ENCODE data around the gene CHST6.
"Not testable (repeated sequence)": the region's sequence is repeated elsewhere in the genome, so short reads cannot be mapped to it uniquely, and the experiment has no call there.

The CHST6 gene

GRCh38 chr16:75475420-75475847 lies 19.8 kb downstream of the CHST6 start:
- Histone ChIP-seq H3K4me1 (ENCODE audit: control insufficient read depth, insufficient read depth, low read length) (no peaks in the 10 kb centered on the region; the same call in 1 of the 2 replicates), H3K27me3 (ENCODE audit: control insufficient read depth, insufficient read depth, low read length) (no peaks in the 10 kb centered on the region), H3K9me3 (ENCODE audit: control insufficient read depth, insufficient read depth, low read length) (no peaks in the 10 kb centered on the region), H3K36me3 (ENCODE audit: control insufficient read depth, insufficient read depth, low read length) (peaks cover 17% of the 10 kb centered on the region), H3K27ac (ENCODE audit: low read length) (no peak overlapping the region), H3K4me3 (ENCODE audit: low read length) (no peak overlapping the region)
- no peak for DNase-seq (ENCODE audit: low read depth, low spot score)
- no CpG with 5 or more reads among the region's 2 CpGs for WGBS (ENCODE audit: insufficient coverage, insufficient read length)

- Histone ChIP-seq H3K4me3 (ENCODE audit: low read length) (no peak overlapping the region), H3K4me1 (ENCODE audit: control insufficient read depth, insufficient read depth, low read length) (no peaks in the 10 kb centered on the region; the same call in 1 of the 2 replicates), H3K9me3 (ENCODE audit: control insufficient read depth, insufficient read depth, low read length) (no peaks in the 10 kb centered on the region), H3K27ac (ENCODE audit: low read length) (no peak overlapping the region), H3K36me3 (ENCODE audit: control insufficient read depth, insufficient read depth, low read length) (peaks cover 6% of the 10 kb centered on the region), H3K27me3 (ENCODE audit: control insufficient read depth, insufficient read depth, low read length) (no peaks in the 10 kb centered on the region)
- no peak for DNase-seq (ENCODE audit: low read depth, low spot score)
- no CpG with 5 or more reads among the region's 17 CpGs for WGBS (ENCODE audit: insufficient coverage, insufficient read length)
These were observed 22.0 kb downstream of the CHST6 start for GRCh38 chr16:75472908-75473877.

- Histone ChIP-seq H3K4me1 (ENCODE audit: control insufficient read depth, insufficient read depth, low read length) (no peaks in the 10 kb centered on the region; the same call in 1 of the 2 replicates), H3K4me3 (ENCODE audit: low read length) (no peak overlapping the region), H3K9me3 (ENCODE audit: control insufficient read depth, insufficient read depth, low read length) (no peaks in the 10 kb centered on the region), H3K36me3 (ENCODE audit: control insufficient read depth, insufficient read depth, low read length) (peaks cover 6% of the 10 kb centered on the region), H3K27me3 (ENCODE audit: control insufficient read depth, insufficient read depth, low read length) (no peaks in the 10 kb centered on the region), H3K27ac (ENCODE audit: low read length) (no peak overlapping the region)
- no CpG with 5 or more reads among the region's 10 CpGs for WGBS (ENCODE audit: insufficient coverage, insufficient read length)
- DNase-seq (ENCODE audit: low read depth, low spot score): no peak
These were observed 23.3 kb downstream of the CHST6 start for GRCh38 chr16:75471723-75472633.

GRCh38 chr16:75466760-75467159 lies 28.5 kb downstream of the CHST6 start:
- no peaks in the 10 kb centered on the region for H3K36me3 ChIP-seq (ENCODE audit: control insufficient read depth, insufficient read depth, low read length)
- no peak overlapping the region for H3K27ac ChIP-seq (ENCODE audit: low read length)
- H3K4me3 ChIP-seq (ENCODE audit: low read length): no peak overlapping the region
- no peaks in the 10 kb centered on the region for H3K9me3 ChIP-seq (ENCODE audit: control insufficient read depth, insufficient read depth, low read length)
- WGBS (ENCODE audit: insufficient coverage, insufficient read length): no CpG with 5 or more reads among the region's 2 CpGs
- DNase-seq (ENCODE audit: low read depth, low spot score): no peak
- no peaks in the 10 kb centered on the region for H3K4me1 ChIP-seq (ENCODE audit: control insufficient read depth, insufficient read depth, low read length)
- no peaks in the 10 kb centered on the region for H3K27me3 ChIP-seq (ENCODE audit: control insufficient read depth, insufficient read depth, low read length)

DNA sequence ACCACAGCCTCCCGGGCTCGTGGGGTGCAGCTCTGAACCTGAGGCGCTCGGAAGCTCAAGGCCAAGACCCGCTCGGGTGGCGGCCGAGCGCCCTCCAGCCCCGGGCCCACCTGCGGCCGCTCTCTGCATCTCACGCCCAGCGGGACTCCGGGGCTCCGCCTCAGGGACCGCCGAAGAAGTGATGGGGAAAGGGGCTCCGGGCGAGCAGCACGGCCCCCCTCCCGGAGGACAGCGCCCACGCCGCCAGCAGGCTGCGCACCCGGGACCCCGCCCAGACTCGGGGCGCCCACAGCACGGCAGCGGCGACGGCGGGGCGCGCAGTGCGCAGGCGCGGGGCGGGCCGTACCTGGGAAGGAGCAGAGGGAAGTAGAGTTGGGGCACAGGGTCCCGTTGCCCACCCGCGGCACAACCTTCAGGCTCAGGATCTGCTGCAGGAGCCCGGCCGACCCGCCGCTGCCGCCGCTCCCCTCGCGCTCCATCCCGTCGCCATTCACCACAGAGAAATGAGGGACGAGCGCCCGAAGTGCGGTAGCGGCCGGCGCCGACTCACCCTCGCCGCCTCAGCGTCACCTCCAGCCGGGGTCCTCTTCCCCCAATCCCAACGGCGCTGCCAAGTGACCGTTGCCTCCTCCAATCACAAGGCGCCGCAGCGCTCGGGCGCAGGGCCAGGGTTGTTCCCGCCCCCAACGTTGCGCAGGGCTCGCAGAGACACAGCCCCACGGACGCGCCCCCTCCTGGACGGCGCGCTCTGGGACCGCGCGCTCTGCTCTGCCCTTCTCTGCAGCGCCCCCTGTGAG lies 30.9 kb downstream of the CHST6 start, which contains the start of gene TMEM170A:
Gene TMEM170A (minus strand): TSS at position 568 of the 797 bp plus-strand sequence. CDS start 89 bp downstream, at position 479.
- H3K4me1 ChIP-seq (ENCODE audit: control insufficient read depth, insufficient read depth, low read length): no peaks in the 10 kb centered on the region
- H3K27ac ChIP-seq (ENCODE audit: low read length): no peak within 1 kb of the TSS
- no CpG with 5 or more reads among the region's 89 CpGs for WGBS (ENCODE audit: insufficient coverage, insufficient read length)

GRCh38 chr16:75463389-75464121 lies 31.7 kb downstream of the CHST6 start:
- H3K4me3 ChIP-seq (ENCODE audit: low read length): peak overlapping the region; percentile 77
- WGBS (ENCODE audit: insufficient coverage, insufficient read length): no CpG with 5 or more reads among the region's 39 CpGs
- H3K27ac ChIP-seq (ENCODE audit: low read length): not testable (repeated sequence)

More for the DNA sequence above, 30.9 kb downstream of the CHST6 start, which contains the start of gene TMEM170A:
- Histone ChIP-seq H3K27me3 (ENCODE audit: control insufficient read depth, insufficient read depth, low read length) (no peaks in the 10 kb centered on the region), H3K36me3 (ENCODE audit: control insufficient read depth, insufficient read depth, low read length) (0 out of 2 replicates have a peak, but pooled peaks cover 3% of the 10 kb centered on the region), H3K9me3 (ENCODE audit: control insufficient read depth, insufficient read depth, low read length) (no peaks in the 10 kb centered on the region), H3K4me3 (ENCODE audit: low read length) (peak within 1 kb of the TSS; percentile 77)
- DNase-seq (ENCODE audit: low read depth, low spot score): peak; percentile 95

GRCh38 chr16:75462806-75463205 lies 32.4 kb downstream of the CHST6 start:
- Histone ChIP-seq H3K36me3 (ENCODE audit: control insufficient read depth, insufficient read depth, low read length) (0 out of 2 replicates have a peak, but pooled peaks cover 3% of the 10 kb centered on the region), H3K9me3 (ENCODE audit: control insufficient read depth, insufficient read depth, low read length) (no peaks in the 10 kb centered on the region), H3K27ac (ENCODE audit: low read length) (no peak overlapping the region), H3K27me3 (ENCODE audit: control insufficient read depth, insufficient read depth, low read length) (no peaks in the 10 kb centered on the region), H3K4me3 (ENCODE audit: low read length) (no peak overlapping the region), H3K4me1 (ENCODE audit: control insufficient read depth, insufficient read depth, low read length) (no peaks in the 10 kb centered on the region)
- DNase-seq (ENCODE audit: low read depth, low spot score): no peak
- WGBS (ENCODE audit: insufficient coverage, insufficient read length): no CpG with 5 or more reads among the region's 2 CpGs

More at GRCh38 chr16:75463389-75464121, 31.7 kb downstream of the CHST6 start:
- H3K9me3 ChIP-seq (ENCODE audit: control insufficient read depth, insufficient read depth, low read length); H3K4me1 ChIP-seq (ENCODE audit: control insufficient read depth, insufficient read depth, low read length); H3K27me3 ChIP-seq (ENCODE audit: control insufficient read depth, insufficient read depth, low read length); H3K36me3 ChIP-seq (ENCODE audit: control insufficient read depth, insufficient read depth, low read length); DNase-seq (ENCODE audit: low read depth, low spot score): not testable (repeated sequence)

- no peak overlapping the region for H3K4me3 ChIP-seq (ENCODE audit: low read length)
- no peak overlapping the region for H3K27ac ChIP-seq (ENCODE audit: low read length)
- H3K9me3 ChIP-seq (ENCODE audit: control insufficient read depth, insufficient read depth, low read length): no peaks in the 10 kb centered on the region
- H3K27me3 ChIP-seq (ENCODE audit: control insufficient read depth, insufficient read depth, low read length): no peaks in the 10 kb centered on the region
- WGBS (ENCODE audit: insufficient coverage, insufficient read length): no CpG with 5 or more reads among the region's 2 CpGs
- H3K36me3 ChIP-seq (ENCODE audit: control insufficient read depth, insufficient read depth, low read length): 0 out of 2 replicates have a peak, but pooled peaks cover 3% of the 10 kb centered on the region
- no peaks in the 10 kb centered on the region for H3K4me1 ChIP-seq (ENCODE audit: control insufficient read depth, insufficient read depth, low read length)
- DNase-seq (ENCODE audit: low read depth, low spot score): no peak
These were observed 33.7 kb downstream of the CHST6 start for GRCh38 chr16:75461575-75461974.

DNA sequence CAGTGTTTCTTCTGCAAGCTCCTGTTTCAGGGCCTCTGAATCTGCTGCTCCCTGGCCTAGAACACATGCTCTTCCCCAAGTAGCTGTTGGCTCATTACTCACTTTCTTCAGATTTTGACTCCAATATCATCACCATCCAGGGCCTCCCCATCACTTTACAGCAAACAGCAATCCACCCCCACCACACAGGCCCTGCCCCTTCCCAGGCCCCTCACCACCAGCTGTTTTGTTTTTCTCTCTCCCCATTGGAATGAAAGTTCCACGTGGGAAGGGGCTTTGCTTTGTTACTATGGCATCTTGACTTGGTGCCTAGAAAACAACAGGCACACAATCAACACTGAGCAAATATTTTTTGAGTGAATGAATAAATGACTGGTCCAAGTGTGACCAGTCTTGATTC lies 34.8 kb downstream of the CHST6 start:
- Histone ChIP-seq H3K27ac (ENCODE audit: low read length) (no peak overlapping the region), H3K36me3 (ENCODE audit: control insufficient read depth, insufficient read depth, low read length) (0 out of 2 replicates have a peak, but pooled peaks cover 3% of the 10 kb centered on the region), H3K27me3 (ENCODE audit: control insufficient read depth, insufficient read depth, low read length) (no peaks in the 10 kb centered on the region), H3K4me3 (ENCODE audit: low read length) (no peak overlapping the region), H3K4me1 (ENCODE audit: control insufficient read depth, insufficient read depth, low read length) (no peaks in the 10 kb centered on the region), H3K9me3 (ENCODE audit: control insufficient read depth, insufficient read depth, low read length) (no peaks in the 10 kb centered on the region)
- no CpG with 5 or more reads among the region's 1 CpG for WGBS (ENCODE audit: insufficient coverage, insufficient read length)
- no peak for DNase-seq (ENCODE audit: low read depth, low spot score)
